ENCODE results near the gene CD300LB.

DNA sequence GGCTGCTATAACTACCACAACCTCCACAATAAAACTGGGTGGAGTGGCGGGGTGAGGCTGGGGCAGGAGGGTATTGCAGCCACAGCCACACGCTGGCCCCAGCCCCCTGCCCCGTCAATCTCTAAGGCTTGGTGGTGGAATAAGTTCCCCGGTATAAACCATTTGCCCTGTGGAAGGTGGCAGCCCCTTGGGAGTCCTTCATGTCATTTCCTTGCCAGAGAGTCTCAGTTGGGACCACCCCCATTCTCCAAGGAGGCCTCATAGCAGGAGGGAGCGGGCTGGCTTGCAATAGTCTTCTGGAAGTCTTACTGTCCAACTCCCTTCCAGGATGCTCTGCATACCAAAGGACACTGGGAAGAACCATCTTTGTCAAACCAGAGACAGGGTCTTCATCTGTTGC lies 45.4 kb downstream of the CD300LB start:
- TF ChIP-seq, protein P1, sequence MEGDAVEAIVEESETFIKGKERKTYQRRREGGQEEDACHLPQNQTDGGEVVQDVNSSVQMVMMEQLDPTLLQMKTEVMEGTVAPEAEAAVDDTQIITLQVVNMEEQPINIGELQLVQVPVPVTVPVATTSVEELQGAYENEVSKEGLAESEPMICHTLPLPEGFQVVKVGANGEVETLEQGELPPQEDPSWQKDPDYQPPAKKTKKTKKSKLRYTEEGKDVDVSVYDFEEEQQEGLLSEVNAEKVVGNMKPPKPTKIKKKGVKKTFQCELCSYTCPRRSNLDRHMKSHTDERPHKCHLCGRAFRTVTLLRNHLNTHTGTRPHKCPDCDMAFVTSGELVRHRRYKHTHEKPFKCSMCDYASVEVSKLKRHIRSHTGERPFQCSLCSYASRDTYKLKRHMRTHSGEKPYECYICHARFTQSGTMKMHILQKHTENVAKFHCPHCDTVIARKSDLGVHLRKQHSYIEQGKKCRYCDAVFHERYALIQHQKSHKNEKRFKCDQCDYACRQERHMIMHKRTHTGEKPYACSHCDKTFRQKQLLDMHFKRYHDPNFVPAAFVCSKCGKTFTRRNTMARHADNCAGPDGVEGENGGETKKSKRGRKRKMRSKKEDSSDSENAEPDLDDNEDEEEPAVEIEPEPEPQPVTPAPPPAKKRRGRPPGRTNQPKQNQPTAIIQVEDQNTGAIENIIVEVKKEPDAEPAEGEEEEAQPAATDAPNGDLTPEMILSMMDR (IDR thresholded peaks at IDR 0.05) = no peak
- no peak for TF ChIP-seq POLR2A (IDR thresholded peaks at IDR 0.05)

Measured in testis (tissue), 2 donors.